ENCODE data around the gene GRID2. TPM values are rescaled to one million over a fixed set of nuclear protein-coding genes. Genes with fewer than 3 reads are reported as not detected.

The GRID2 gene
- total RNA-seq, 3 donors from 2014 or later, result 0.44 TPM; not detected in 2

DNA sequence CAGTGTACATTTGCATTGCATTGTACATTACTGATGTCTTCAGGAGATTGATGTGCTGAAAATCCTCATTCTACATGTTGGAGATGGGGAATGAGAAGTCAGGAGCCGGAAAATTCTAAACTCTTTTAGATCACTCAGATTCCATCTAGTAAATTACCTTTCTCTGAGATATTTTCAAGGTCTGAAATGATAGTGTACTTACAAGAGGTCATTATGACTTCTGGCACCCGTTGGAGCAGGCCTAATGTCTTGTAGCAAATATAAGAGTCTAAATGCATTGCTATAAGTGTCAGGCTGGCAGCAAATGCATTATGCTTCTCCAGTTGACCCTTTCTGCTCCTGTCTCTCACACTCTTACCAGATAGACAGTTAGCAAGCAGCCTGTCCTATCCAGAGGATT lies 692.8 kb downstream of the GRID2 start:
- H3K9me3 ChIP-seq, result no peaks in the 10 kb centered on the region
- no peak for TF ChIP-seq CTCF (IDR thresholded peaks at IDR 0.05)
- DNase-seq (no peak), ATAC-seq (no peak)
- H3K4me3 ChIP-seq, result no peak overlapping the region
- no peaks in the 10 kb centered on the region for H3K4me1 ChIP-seq (ENCODE audit: low read depth)
- intact Hi-C loops (cut with DNase I, micrococcal nuclease), result no loop called here
- H3K36me3 ChIP-seq (ENCODE audit: low read depth), result no peaks in the 10 kb centered on the region

- no peaks in the 10 kb centered on the region for H3K9me3 ChIP-seq
- ATAC-seq (no peak), DNase-seq (no peak)
- TF ChIP-seq CTCF (IDR thresholded peaks at IDR 0.05), result no peak
- intact Hi-C loops (cut with DNase I, micrococcal nuclease), result no loop called here
- no peaks in the 10 kb centered on the region for H3K36me3 ChIP-seq (ENCODE audit: low read depth)
- H3K4me1 ChIP-seq (ENCODE audit: low read depth), result no peaks in the 10 kb centered on the region
- H3K4me3 ChIP-seq, result no peak overlapping the region
Observed at GRCh38 chr4:93000910-93001309, 697.1 kb downstream of the GRID2 start.

DNA sequence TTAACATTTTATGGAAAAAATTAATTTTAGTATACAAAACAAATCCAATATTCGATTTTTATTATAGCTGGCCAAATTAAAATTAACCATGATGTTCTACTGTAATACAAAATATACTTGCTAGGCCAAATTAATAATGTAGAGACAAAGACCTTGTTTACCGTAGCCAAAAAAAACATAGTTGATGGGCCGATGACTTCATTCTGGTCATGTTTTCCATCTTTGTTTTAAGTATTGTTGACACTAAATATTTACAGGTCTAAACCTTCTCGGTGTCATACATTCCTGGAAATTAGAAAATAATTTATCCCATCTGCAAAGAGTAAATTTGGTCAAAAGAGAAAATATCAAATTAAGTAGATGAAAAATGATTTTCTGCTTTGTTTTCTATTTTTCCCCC lies 698.5 kb downstream of the GRID2 start:
- no peaks in the 10 kb centered on the region for H3K36me3 ChIP-seq (ENCODE audit: low read depth)
- intact Hi-C loops (cut with DNase I, micrococcal nuclease), result no loop called here
- no peak overlapping the region for H3K4me3 ChIP-seq
- ATAC-seq (no peak), DNase-seq (no peak)
- no peak for TF ChIP-seq CTCF (IDR thresholded peaks at IDR 0.05)
- H3K9me3 ChIP-seq, result no peaks in the 10 kb centered on the region
- H3K4me1 ChIP-seq (ENCODE audit: low read depth), result no peaks in the 10 kb centered on the region

DNA sequence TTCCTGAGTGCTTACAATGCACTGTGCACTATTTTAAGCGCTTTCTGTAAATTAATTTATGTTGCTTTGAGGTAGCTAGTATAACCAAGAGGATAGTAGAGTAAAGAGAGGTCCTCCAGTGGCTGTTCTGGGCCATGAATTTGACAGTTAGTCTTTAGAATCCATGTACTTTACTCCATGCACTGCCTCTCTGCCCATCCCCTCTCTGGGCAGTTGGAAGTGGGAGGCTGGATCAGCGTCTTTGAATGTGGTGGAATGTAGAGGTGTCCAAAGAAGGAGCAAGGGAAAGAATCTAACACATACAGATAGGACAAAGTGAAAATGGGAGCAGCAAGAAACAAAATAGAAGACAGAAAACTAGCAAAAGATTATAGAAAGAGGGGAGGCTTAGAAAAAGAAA lies 712.6 kb downstream of the GRID2 start:
- no peaks in the 10 kb centered on the region for H3K9me3 ChIP-seq
- no peak for ATAC-seq
- H3K36me3 ChIP-seq (ENCODE audit: low read depth), result no peaks in the 10 kb centered on the region
- no peaks in the 10 kb centered on the region for H3K4me1 ChIP-seq (ENCODE audit: low read depth)
- intact Hi-C loops (cut with DNase I, micrococcal nuclease), result no loop called here
- no peak for TF ChIP-seq CTCF (IDR thresholded peaks at IDR 0.05)
- no peak overlapping the region for H3K4me3 ChIP-seq
- no peak for DNase-seq

- ATAC-seq (no peak), DNase-seq (no peak)
- Histone ChIP-seq H3K4me3 (no peak overlapping the region), H3K4me1 (ENCODE audit: low read depth) (no peaks in the 10 kb centered on the region), H3K36me3 (ENCODE audit: low read depth) (no peaks in the 10 kb centered on the region), H3K9me3 (no peaks in the 10 kb centered on the region)
- intact Hi-C loops (cut with DNase I, micrococcal nuclease), result no loop called here
- TF ChIP-seq CTCF (IDR thresholded peaks at IDR 0.05), result no peak
Observed at GRCh38 chr4:93018243-93018642, 714.5 kb downstream of the GRID2 start.

DNA sequence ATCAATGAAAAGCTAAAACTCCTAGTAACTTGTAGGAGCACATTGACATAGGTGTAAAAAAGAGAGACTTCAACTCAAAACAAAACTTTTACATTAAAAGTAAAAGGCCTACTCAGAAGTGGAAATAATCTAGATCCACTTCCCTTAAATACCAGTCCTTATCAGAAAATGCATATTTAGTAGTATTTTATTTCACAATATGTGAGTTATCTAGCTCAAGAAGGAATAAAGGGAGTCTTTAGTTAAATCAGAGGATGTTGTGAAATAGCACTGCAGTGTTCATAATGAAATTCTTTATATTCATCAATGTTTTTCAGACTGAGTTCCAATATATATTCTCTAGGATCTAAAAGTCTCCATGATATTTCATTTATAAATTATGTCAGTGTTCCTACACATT lies 715.0 kb downstream of the GRID2 start:
- intact Hi-C loops (cut with DNase I, micrococcal nuclease), result no loop called here
- Histone ChIP-seq H3K9me3 (no peaks in the 10 kb centered on the region), H3K4me3 (no peak overlapping the region), H3K36me3 (ENCODE audit: low read depth) (no peaks in the 10 kb centered on the region), H3K4me1 (ENCODE audit: low read depth) (no peaks in the 10 kb centered on the region)
- ATAC-seq, result no peak
- no peak for DNase-seq
- no peak for TF ChIP-seq CTCF (IDR thresholded peaks at IDR 0.05)

Data from mucosa of descending colon (tissue), 3 donors.